ENCODE data around the gene SNX1.
A peak's percentile ranks its signal among the peaks of the same experiment; 100 is the strongest.

The SNX1 gene

GRCh38 chr15:64146885-64147681 is 51.3 kb downstream of the SNX1 start:
- DNase-seq (ENCODE audit: low spot score): no peak

GRCh38 chr15:64148168-64148567 is 52.4 kb downstream of the SNX1 start:
- DNase-seq (ENCODE audit: low spot score): no peak

- no peak for DNase-seq (ENCODE audit: low spot score)
Observed at GRCh38 chr15:64148581-64148980, 52.8 kb downstream of the SNX1 start.

GRCh38 chr15:64149424-64149823 is 53.6 kb downstream of the SNX1 start:
- DNase-seq (ENCODE audit: low spot score): no peak

GRCh38 chr15:64149893-64150578 is 54.3 kb downstream of the SNX1 start:
- no peak for DNase-seq (ENCODE audit: low spot score)

- peak; percentile 38 for DNase-seq (ENCODE audit: low spot score)
Observed at GRCh38 chr15:64151727-64152506, 56.1 kb downstream of the SNX1 start, which contains the start of gene SNX22. Gene SNX22, plus strand, starts transcription at chr15:64151731. Its CDS starts 45 bp downstream, at chr15:64151776.

- no peak for DNase-seq (ENCODE audit: low spot score)
Observed at GRCh38 chr15:64152507-64153387, 57.0 kb downstream of the SNX1 start.

GRCh38 chr15:64153480-64154367 is 57.9 kb downstream of the SNX1 start:
- peak; percentile 96 for DNase-seq (ENCODE audit: low spot score)

- no peak for DNase-seq (ENCODE audit: low spot score)
Observed at GRCh38 chr15:64155802-64156651, 60.2 kb downstream of the SNX1 start.

GRCh38 chr15:64156652-64157331 is 61.0 kb downstream of the SNX1 start:
- DNase-seq (ENCODE audit: low spot score): no peak

- DNase-seq (ENCODE audit: low spot score): no peak
Observed at GRCh38 chr15:64157599-64158125, 61.9 kb downstream of the SNX1 start.

GRCh38 chr15:64158363-64159134 is 62.8 kb downstream of the SNX1 start:
- no peak for DNase-seq (ENCODE audit: low spot score)

- DNase-seq (ENCODE audit: low spot score): no peak
Observed at GRCh38 chr15:64161688-64162477, 66.1 kb downstream of the SNX1 start.

- peak; percentile 69 for DNase-seq (ENCODE audit: low spot score)
Observed at GRCh38 chr15:64162478-64162868, 66.7 kb downstream of the SNX1 start.

- DNase-seq (ENCODE audit: low spot score): peak; percentile 98
Observed at GRCh38 chr15:64162869-64163658, 67.3 kb downstream of the SNX1 start, which contains the start of gene PPIB. Gene PPIB, minus strand, starts transcription at chr15:64163022. Its CDS starts 36 bp downstream, at chr15:64162986.

Measured in AG20443 (cell line).